Measurements from ENCODE around the gene ARHGAP44. TPM values are rescaled to one million over a fixed set of nuclear protein-coding genes. Genes with fewer than 3 reads are reported as not detected.

Gene ARHGAP44
- total RNA-seq, 1 experiment from 2014 or later: 0.40 TPM

DNA sequence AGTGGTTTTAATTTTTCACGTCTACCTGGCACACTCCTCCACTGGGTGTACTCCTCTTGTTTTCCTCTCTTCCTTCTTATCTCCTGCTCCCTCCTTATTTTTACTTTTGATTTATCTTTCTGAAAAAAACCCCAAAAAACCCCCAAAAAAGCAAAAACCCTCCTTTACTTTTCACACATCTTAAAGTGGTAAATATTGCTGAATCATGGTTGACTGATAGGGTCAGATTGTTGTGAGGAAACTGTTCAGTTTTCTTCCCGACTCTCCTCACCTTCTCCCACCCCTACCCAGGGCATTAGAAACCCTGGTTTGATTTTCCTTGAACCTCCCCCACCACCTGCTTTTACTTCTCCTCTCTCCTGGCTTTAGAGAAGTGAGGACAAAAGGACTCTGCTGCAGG is 25.4 kb downstream of the ARHGAP44 start:
- Histone ChIP-seq H3K4me3 (ENCODE audit: low read length) (no peak overlapping the region), H3F3A (ENCODE audit: low read length, unreplicated experiment) (no peaks in the 10 kb centered on the region), H3K9ac (ENCODE audit: low read length) (no peak overlapping the region), H2AFZ (ENCODE audit: low read length) (no peak overlapping the region), H3K4me2 (ENCODE audit: low read length) (no peak overlapping the region), H3K27me3 (ENCODE audit: low read length) (peaks cover 15% of the 10 kb centered on the region; the same call in 1 of the 2 replicates), H3K79me2 (ENCODE audit: low read length) (no peaks in the 10 kb centered on the region), H3K9me3 (ENCODE audit: low read length) (0 out of 2 replicates have a peak, but pooled peaks cover 7% of the 10 kb centered on the region), H3K27ac (ENCODE audit: low read length) (no peak overlapping the region), H4K20me1 (ENCODE audit: low read length) (no peaks in the 10 kb centered on the region), H3K36me3 (ENCODE audit: low read depth, low read length) (no peaks in the 10 kb centered on the region), H3K9me2 (replicated peaks; ENCODE audit: low read length) (no peaks in the 10 kb centered on the region), H3K4me1 (ENCODE audit: insufficient read depth, low read length) (no peaks in the 10 kb centered on the region)
- no peak for DNase-seq
- intact Hi-C loops (cut with micrococcal nuclease): no loop called here
- ChIA-PET CTCF (no interaction called here), POLR2A (ENCODE audit: unreplicated experiment) (no interaction called here)
- TF ChIP-seq EZH2 (IDR thresholded peaks at IDR 0.05; ENCODE audit: low read length, unreplicated experiment): no peak
- TF ChIP-seq EZH2phosphoT487 (IDR thresholded peaks at IDR 0.05; ENCODE audit: borderline replicate concordance, low read length): no peak
- no peak for TF ChIP-seq CTCF (conservative IDR thresholded peaks at IDR 0.05; ENCODE audit: low read depth, low read length)
- ATAC-seq: no peak
- no TSS peak for BruUV-seq (replicated peaks)

DNA sequence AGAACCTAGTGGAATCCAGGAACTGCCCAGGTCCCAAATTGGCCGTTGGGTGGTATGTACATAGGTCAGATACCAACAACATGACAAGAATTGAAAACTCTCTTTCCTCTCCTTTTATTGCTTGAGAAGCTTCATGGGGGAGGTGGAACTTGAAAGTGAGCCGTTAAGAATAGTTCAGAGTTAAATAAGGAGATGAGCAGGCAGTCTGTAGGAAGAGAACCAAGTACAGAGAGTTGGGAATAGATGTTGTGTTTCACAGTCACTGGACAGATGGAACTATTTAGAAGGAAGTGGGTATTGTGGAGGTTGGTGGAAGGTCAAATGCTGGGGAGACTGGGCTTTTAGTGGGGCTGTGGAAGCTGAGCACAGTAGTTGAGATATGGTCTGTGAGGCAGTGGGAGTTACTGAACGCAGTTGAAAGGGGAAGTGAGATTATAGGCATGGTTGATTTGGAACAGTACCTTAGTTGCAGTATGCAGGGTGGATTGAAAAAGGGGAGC is 26.4 kb downstream of the ARHGAP44 start:
- no peak for TF ChIP-seq CTCF (conservative IDR thresholded peaks at IDR 0.05; ENCODE audit: low read depth, low read length)
- no peak for TF ChIP-seq EZH2 (IDR thresholded peaks at IDR 0.05; ENCODE audit: low read length, unreplicated experiment)
- TF ChIP-seq EZH2phosphoT487 (IDR thresholded peaks at IDR 0.05; ENCODE audit: borderline replicate concordance, low read length): no peak
- no peaks in the 10 kb centered on the region for H3K4me1 ChIP-seq (ENCODE audit: insufficient read depth, low read length)
- no peak for ATAC-seq

DNA sequence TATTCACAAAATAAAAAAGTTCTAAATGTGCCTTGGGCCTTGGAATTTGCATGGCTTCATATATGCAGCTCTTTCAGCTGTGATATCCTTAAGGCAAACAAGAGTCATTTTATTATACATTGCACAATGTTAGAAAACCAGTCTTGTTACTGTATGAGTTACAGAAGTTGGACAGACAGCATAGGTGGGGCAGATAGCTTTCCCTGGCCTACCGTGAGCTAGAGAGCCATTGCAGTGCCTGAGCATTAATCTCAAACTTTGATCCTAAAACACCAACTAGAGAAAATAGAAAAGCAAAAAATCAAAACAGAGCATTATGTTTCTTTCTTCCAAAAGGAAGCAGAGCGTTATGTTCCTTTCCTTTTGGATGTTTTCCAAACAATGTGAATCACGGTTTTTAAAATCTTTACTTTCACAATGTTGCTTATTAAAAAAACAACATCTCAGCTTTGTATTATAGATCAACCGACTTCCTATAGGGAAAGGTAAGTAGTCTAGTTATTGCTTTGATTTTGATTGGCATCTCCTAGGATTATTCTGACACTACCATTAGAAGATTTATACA is 32.2 kb downstream of the ARHGAP44 start:
- Histone ChIP-seq H3K4me2 (ENCODE audit: low read length) (no peak overlapping the region), H2AFZ (ENCODE audit: low read length) (no peak overlapping the region), H3K4me3 (ENCODE audit: low read length) (no peak overlapping the region), H3K4me1 (ENCODE audit: insufficient read depth, low read length) (no peaks in the 10 kb centered on the region), H3K27me3 (ENCODE audit: low read length) (no peaks in the 10 kb centered on the region), H3K9ac (ENCODE audit: low read length) (no peak overlapping the region), H3K27ac (ENCODE audit: low read length) (no peak overlapping the region), H3F3A (ENCODE audit: low read length, unreplicated experiment) (no peaks in the 10 kb centered on the region), H3K79me2 (ENCODE audit: low read length) (no peaks in the 10 kb centered on the region), H3K9me3 (ENCODE audit: low read length) (peaks cover 4% of the 10 kb centered on the region), H4K20me1 (ENCODE audit: low read length) (no peaks in the 10 kb centered on the region), H3K36me3 (ENCODE audit: low read depth, low read length) (no peaks in the 10 kb centered on the region), H3K9me2 (replicated peaks; ENCODE audit: low read length) (no peaks in the 10 kb centered on the region)
- TF ChIP-seq EZH2 (IDR thresholded peaks at IDR 0.05; ENCODE audit: low read length, unreplicated experiment) (no peak), CTCF (conservative IDR thresholded peaks at IDR 0.05; ENCODE audit: low read depth, low read length) (no peak), EZH2phosphoT487 (IDR thresholded peaks at IDR 0.05; ENCODE audit: borderline replicate concordance, low read length) (no peak)
- POLR2A ChIA-PET (ENCODE audit: unreplicated experiment): no interaction called here
- CTCF ChIA-PET: no interaction called here
- DNase-seq (peak; percentile 28), ATAC-seq (no peak)
- BruUV-seq (replicated peaks): no TSS peak
- intact Hi-C loops (cut with micrococcal nuclease): no loop called here

More for the DNA sequence above, 26.4 kb downstream of the ARHGAP44 start:
- H3K27me3 ChIP-seq (ENCODE audit: low read length): peaks cover 15% of the 10 kb centered on the region; the same call in 1 of the 2 replicates
- intact Hi-C loops (cut with micrococcal nuclease): no loop called here
- DNase-seq: no peak
- H3K36me3 ChIP-seq (ENCODE audit: low read depth, low read length): no peaks in the 10 kb centered on the region
- no peak overlapping the region for H3K4me3 ChIP-seq (ENCODE audit: low read length)
- H3K27ac ChIP-seq (ENCODE audit: low read length): no peak overlapping the region
- no peaks in the 10 kb centered on the region for H3K79me2 ChIP-seq (ENCODE audit: low read length)
- no peaks in the 10 kb centered on the region for H3K9me2 ChIP-seq (replicated peaks; ENCODE audit: low read length)
- no TSS peak for BruUV-seq (replicated peaks)
- 0 out of 2 replicates have a peak, but pooled peaks cover 4% of the 10 kb centered on the region for H3K9me3 ChIP-seq (ENCODE audit: low read length)
- ChIA-PET POLR2A (ENCODE audit: unreplicated experiment) (no interaction called here), CTCF (no interaction called here)
- no peak overlapping the region for H3K9ac ChIP-seq (ENCODE audit: low read length)
- no peak overlapping the region for H3K4me2 ChIP-seq (ENCODE audit: low read length)
- no peak overlapping the region for H2AFZ ChIP-seq (ENCODE audit: low read length)
- H4K20me1 ChIP-seq (ENCODE audit: low read length): no peaks in the 10 kb centered on the region
- no peaks in the 10 kb centered on the region for H3F3A ChIP-seq (ENCODE audit: low read length, unreplicated experiment)
